Astrocyte (in vitro differentiated cells and primary cell): ENCODE data around the gene BCR. TPM values are rescaled to one million over a fixed set of nuclear protein-coding genes. Genes with fewer than 3 reads are reported as not detected.

ENCODE experiments used
- DNase-seq: peaks from one replicate; pipeline ENCODE4 v3.0.0-alpha.2; 2010; ENCODE audit warnings: low read depth
- FAIRE-seq: peaks from 2 replicates; lab custom pipeline; 2011; peaks lifted over from hg19 to GRCh38; lab: Jason Lieb, UNC
- H2AFZ ChIP-seq: 2 replicates; pipeline ENCODE4 v1.6.0; 2012; ENCODE audit warnings: low read depth, low read length, inconsistent platforms
- H3K27ac ChIP-seq: 2 replicates; pipeline ENCODE4 v1.5.1; 2011; ENCODE audit warnings: low read depth, low read length, inconsistent platforms
- H3K27me3 ChIP-seq: 2 replicates; pipeline ENCODE4 v1.6.0; 2011; ENCODE audit warnings: low read length, inconsistent platforms; ENCODE audit not compliant: insufficient read depth
- H3K36me3 ChIP-seq: 2 replicates; pipeline ENCODE4 v1.5.1; 2011; ENCODE audit warnings: low read length, inconsistent platforms; ENCODE audit not compliant: insufficient read depth
- H3K4me1 ChIP-seq: 2 replicates; pipeline ENCODE4 v1.5.1; 2011; ENCODE audit warnings: low read length, inconsistent platforms; ENCODE audit not compliant: insufficient read depth
- H3K4me2 ChIP-seq: 2 replicates; pipeline ENCODE4 v1.6.0; 2012; ENCODE audit warnings: low read length, inconsistent platforms
- H3K4me3 ChIP-seq: 2 replicates; pipeline ENCODE4 v1.5.1; 2011; ENCODE audit warnings: low read depth, mild to moderate bottlenecking, low read length, inconsistent platforms; ENCODE audit not compliant: insufficient read depth
- H3K79me2 ChIP-seq: 2 replicates; pipeline ENCODE4 v1.6.0; 2012; ENCODE audit warnings: mild to moderate bottlenecking, low read length, inconsistent platforms; ENCODE audit not compliant: insufficient read depth
- H3K9ac ChIP-seq: 2 replicates; pipeline ENCODE4 v1.6.0; 2012; ENCODE audit warnings: mild to moderate bottlenecking, low read length, inconsistent platforms
- H3K9me3 ChIP-seq: 2 replicates; pipeline ENCODE4 v1.5.1; 2012; ENCODE audit warnings: low read depth, mild to moderate bottlenecking, low read length, inconsistent platforms; ENCODE audit not compliant: insufficient read depth
- H4K20me1 ChIP-seq: 2 replicates; pipeline ENCODE4 v1.6.0; 2012; ENCODE audit warnings: low read length, inconsistent platforms; ENCODE audit not compliant: insufficient read depth
- H3K27ac Mint-ChIP-seq: one replicate; pipeline ENCODE4 v1.8.0; 2021; ENCODE audit warnings: mild to moderate bottlenecking, mixed read lengths; ENCODE audit not compliant: unreplicated experiment
- H3K27me3 Mint-ChIP-seq: one replicate; pipeline ENCODE4 v1.8.0; 2021; ENCODE audit warnings: low read depth, mixed read lengths; ENCODE audit not compliant: unreplicated experiment
- H3K36me3 Mint-ChIP-seq: one replicate; pipeline ENCODE4 v1.8.0; 2021; ENCODE audit warnings: low read depth, mixed read lengths; ENCODE audit not compliant: unreplicated experiment
- H3K4me1 Mint-ChIP-seq: one replicate; pipeline ENCODE4 v1.8.0; 2021; ENCODE audit warnings: low read depth, mixed read lengths; ENCODE audit not compliant: unreplicated experiment
- H3K4me3 Mint-ChIP-seq: one replicate; pipeline ENCODE4 v1.8.0; 2021; ENCODE audit warnings: mild to moderate bottlenecking, moderate library complexity, mixed read lengths; ENCODE audit not compliant: unreplicated experiment
- H3K9me3 Mint-ChIP-seq: one replicate; pipeline ENCODE4 v1.8.0; 2021; ENCODE audit warnings: mild to moderate bottlenecking, mixed read lengths; ENCODE audit not compliant: unreplicated experiment
- EZH2 ChIP-seq: IDR thresholded peaks from 2 replicates; pipeline ENCODE4 v1.6.1; 2012; ENCODE audit warnings: mild to moderate bottlenecking, low read length, inconsistent platforms; ENCODE audit not compliant: insufficient read depth
- total RNA-seq: library from RNA; stranded (reverse); gene quantifications from 2 replicates; pipeline ENCODE4 v1.2.1, GENCODE V29; 2021
- TF ChIP-seq, protein P1 (sequence below): IDR thresholded peaks from 2 replicates; pipeline ENCODE4 v1.5.1; 2011; ENCODE audit warnings: low read depth, mild to moderate bottlenecking, inconsistent platforms, low read length, moderate library complexity; ENCODE audit not compliant: insufficient read depth

Gene BCR
- total RNA-seq, 1 donor from 2014 or later = 48.9 TPM

DNA sequence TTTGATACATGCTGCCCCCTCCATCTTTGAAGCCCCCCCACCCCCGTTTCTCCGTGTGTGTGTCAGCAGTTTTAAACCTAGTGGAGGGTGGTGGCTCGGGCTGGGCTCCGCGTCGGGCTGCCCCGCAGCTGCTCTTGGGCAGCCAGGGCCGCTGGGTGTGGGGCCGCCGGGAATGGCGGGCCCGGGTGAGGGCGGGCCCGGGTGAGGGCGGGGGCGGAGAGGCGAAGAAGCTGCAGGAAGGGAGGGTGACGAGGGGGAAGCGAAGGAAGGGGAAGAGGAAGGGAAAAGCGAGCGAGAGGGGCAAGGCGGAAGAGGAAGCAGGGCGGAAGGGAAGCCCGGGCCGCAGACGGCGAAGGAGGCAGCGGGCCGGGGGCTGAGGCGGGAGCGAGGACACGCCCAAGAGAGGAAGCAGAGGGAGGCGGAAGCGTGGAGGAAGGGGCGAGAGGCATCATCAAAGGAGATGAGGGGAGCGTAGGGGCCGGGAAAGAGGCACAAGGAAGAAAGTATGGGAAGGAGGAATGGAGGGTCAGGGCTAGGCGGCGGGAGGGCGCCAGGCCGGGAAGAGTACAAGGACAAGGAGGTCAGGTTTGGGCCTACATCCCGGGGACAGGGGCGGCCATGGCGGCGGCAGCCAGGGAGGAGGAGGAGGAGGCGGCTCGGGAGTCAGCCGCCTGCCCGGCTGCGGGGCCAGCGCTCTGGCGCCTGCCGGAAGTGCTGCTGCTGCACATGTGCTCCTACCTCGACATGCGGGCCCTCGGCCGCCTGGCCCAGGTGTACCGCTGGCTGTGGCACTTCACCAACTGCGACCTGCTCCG, 82.4 kb downstream of the BCR start:
- Histone ChIP-seq H3K27me3 (no peaks in the 10 kb centered on the region), H4K20me1 (peaks cover 53% of the 10 kb centered on the region), H3K36me3 (peaks cover 2% of the 10 kb centered on the region), H3K79me2 (peaks cover 4% of the 10 kb centered on the region), H3K4me2 (no peak overlapping the region), H3K4me3 (no peak overlapping the region), H3K4me1 (no peaks in the 10 kb centered on the region), H3K9ac (no peak overlapping the region), H3K9me3 (no peaks in the 10 kb centered on the region), H2AFZ (no peak overlapping the region), H3K27ac (no peak overlapping the region)
- Mint-ChIP-seq H3K36me3 (peaks cover 15% of the 10 kb centered on the region), H3K27ac (no peak overlapping the region), H3K4me1 (no peaks in the 10 kb centered on the region), H3K27me3 (no peaks in the 10 kb centered on the region), H3K4me3 (no peak overlapping the region), H3K9me3 (no peaks in the 10 kb centered on the region)
- FAIRE-seq (no peak), DNase-seq (no peak)
- TF ChIP-seq, protein P1, sequence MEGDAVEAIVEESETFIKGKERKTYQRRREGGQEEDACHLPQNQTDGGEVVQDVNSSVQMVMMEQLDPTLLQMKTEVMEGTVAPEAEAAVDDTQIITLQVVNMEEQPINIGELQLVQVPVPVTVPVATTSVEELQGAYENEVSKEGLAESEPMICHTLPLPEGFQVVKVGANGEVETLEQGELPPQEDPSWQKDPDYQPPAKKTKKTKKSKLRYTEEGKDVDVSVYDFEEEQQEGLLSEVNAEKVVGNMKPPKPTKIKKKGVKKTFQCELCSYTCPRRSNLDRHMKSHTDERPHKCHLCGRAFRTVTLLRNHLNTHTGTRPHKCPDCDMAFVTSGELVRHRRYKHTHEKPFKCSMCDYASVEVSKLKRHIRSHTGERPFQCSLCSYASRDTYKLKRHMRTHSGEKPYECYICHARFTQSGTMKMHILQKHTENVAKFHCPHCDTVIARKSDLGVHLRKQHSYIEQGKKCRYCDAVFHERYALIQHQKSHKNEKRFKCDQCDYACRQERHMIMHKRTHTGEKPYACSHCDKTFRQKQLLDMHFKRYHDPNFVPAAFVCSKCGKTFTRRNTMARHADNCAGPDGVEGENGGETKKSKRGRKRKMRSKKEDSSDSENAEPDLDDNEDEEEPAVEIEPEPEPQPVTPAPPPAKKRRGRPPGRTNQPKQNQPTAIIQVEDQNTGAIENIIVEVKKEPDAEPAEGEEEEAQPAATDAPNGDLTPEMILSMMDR = no peak
- TF ChIP-seq EZH2 = no peak

DNA sequence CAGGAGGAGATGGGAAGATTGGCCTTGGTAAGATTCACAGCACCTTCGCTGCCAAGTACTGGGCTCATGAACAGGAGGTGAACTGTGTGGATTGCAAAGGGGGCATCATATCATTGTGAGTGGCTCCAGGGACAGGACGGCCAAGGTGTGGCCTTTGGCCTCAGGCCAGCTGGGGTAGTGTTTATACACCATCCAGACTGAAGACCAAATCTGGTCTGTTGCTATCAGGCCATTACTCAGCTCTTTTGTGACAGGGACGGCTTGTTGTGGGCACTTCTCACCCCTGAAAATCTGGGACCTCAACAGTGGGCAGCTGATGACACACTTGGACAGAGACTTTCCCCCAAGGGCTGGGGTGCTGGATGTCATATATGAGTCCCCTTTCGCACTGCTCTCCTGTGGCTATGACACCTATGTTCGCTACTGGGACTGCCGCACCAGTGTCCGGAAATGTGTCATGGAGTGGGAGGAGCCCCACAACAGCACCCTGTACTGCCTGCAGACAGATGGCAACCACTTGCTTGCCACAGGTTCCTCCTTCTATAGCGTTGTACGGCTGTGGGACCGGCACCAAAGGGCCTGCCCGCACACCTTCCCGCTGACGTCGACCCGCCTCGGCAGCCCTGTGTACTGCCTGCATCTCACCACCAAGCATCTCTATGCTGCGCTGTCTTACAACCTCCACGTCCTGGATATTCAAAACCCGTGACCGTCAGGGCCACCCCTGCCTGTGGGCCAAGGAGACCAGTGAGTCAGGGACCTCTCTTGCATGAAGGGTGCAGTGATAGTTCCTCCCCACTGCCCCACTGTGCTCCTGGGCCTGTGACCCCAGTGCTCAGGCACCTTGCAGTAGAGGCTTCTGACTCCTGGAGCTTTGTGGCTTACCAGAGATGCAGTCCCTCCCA, 83.6 kb downstream of the BCR start:
- Histone ChIP-seq H3K36me3 (peaks cover 2% of the 10 kb centered on the region), H3K79me2 (no peaks in the 10 kb centered on the region), H3K4me1 (no peaks in the 10 kb centered on the region), H3K4me2 (no peak overlapping the region), H2AFZ (no peak overlapping the region), H4K20me1 (peaks cover 45% of the 10 kb centered on the region), H3K9me3 (no peaks in the 10 kb centered on the region), H3K27me3 (no peaks in the 10 kb centered on the region), H3K4me3 (no peak overlapping the region), H3K9ac (no peak overlapping the region), H3K27ac (no peak overlapping the region)
- Mint-ChIP-seq H3K9me3 (no peaks in the 10 kb centered on the region), H3K27ac (no peak overlapping the region), H3K36me3 (peaks cover 16% of the 10 kb centered on the region), H3K4me3 (no peak overlapping the region), H3K4me1 (no peaks in the 10 kb centered on the region), H3K27me3 (no peaks in the 10 kb centered on the region)
- TF ChIP-seq, protein P1 = no peak
- TF ChIP-seq EZH2 = no peak
- DNase-seq (no peak), FAIRE-seq (no peak)
